Psoas muscle (tissue), 8 donors: ENCODE results near the gene SH3RF3. TPM values are rescaled to one million over a fixed set of nuclear protein-coding genes. Genes with fewer than 3 reads are reported as not detected.

ENCODE experiments used
- ATAC-seq, 4 donors: fragments of 200-7000 bp; cut with Tn5 transposase; one replicate each; pipeline ENCODE4 v1.9.1; 2020; ENCODE audit warnings: moderate library complexity in 3 of 4, mild to moderate bottlenecking in 2 of 4
- DNase-seq, 2 donors: peaks; one replicate each; pipeline ENCODE4 v3.0.0-alpha.2; 2020
- H3K27ac ChIP-seq: fragments of 200-600 bp; one replicate; pipeline ENCODE4 v1.8.0; 2022
- H3K27me3 ChIP-seq, 3 donors: fragments of 200-600 bp in 1 of 3; one replicate each; pipeline versions ENCODE4 v1.6.1 to v1.8.0; 2013 to 2022; ENCODE audit warnings: low read length in 2 of 3, mild to moderate bottlenecking in 2 of 3, moderate library complexity in 1 of 3; ENCODE audit not compliant: insufficient read depth in 3 of 3
- H3K36me3 ChIP-seq, 2 donors: fragments of 200-600 bp in 1 of 2; one replicate each; pipeline versions ENCODE4 v1.6.1 to v1.8.0; 2013 to 2022; ENCODE audit warnings: low read depth in 1 of 2, mild to moderate bottlenecking in 1 of 2, moderate library complexity in 1 of 2; ENCODE audit not compliant: insufficient read depth in 1 of 2
- H3K4me1 ChIP-seq: fragments of 200-600 bp; one replicate; pipeline ENCODE4 v1.8.0; 2022
- H3K4me3 ChIP-seq: fragments of 200-600 bp; one replicate; pipeline ENCODE4 v1.8.0; 2022; ENCODE audit warnings: mild to moderate bottlenecking
- H3K9me3 ChIP-seq: fragments of 200-600 bp; one replicate; pipeline ENCODE4 v1.8.0; 2022
- whole genome bisulfite sequencing, 3 donors: extraction: QIAGEN DNeasy Blood & Tissue Kit; methylation state at CpG; one replicate each; pipeline versions ENCODE4 v1.1.6 to v1.1.7; 2013; 5-methylcytosine and 5-hydroxymethylcytosine counted together
- intact Hi-C, 2 donors: fragments of 100-400 bp; cut with DNase I; formaldehyde crosslinking; loops; one replicate each; pipeline versions ENCODE4 v1.11.0 to v1.14.2; 2022
- polyA plus RNA-seq, 3 donors: library from polyadenylated mRNA; stranded (reverse); fragments of 200-250 nt; gene quantifications; one replicate each; pipeline ENCODE4 v1.2.3, GENCODE V29; 2013
- total RNA-seq, 4 donors: library from RNA; stranded (reverse); fragmentation: NEBNext Ultra II Directional in 2 of 4; extraction: Animal tissue kit (Norgen Biotek cat#: 25700) in 2 of 4; gene quantifications; one replicate each; pipeline versions ENCODE4 v1.2.1 to v1.2.4, GENCODE V29; 2021 to 2023
- TF ChIP-seq, protein P1 (sequence below): fragments of 200-600 bp; IDR thresholded peaks from one replicate; pipeline ENCODE4 v1.8.0; 2022; ENCODE audit warnings: antibody characterized with exemption
- donor health status: healthy with polysubstance abuse.
- donor health status: DM: no; HTN: no; CAD: no; lungs with moderate emphysema.
- donor health status: Bipolar disorder and iron deficiency.
- donor health status: healthy.
- donor health status: DM: yes; HTN: yes; CAD: no.
- donor health status: DM: no; HTN: no; CAD: no.
- donor health status: DM: no; HTN: no; CAD: no.
- donor health status: DM: yes; HTN: yes; CAD: no.

Gene SH3RF3
- total and polyA plus RNA-seq, 7 donors, result 4.6 to 27.0 (median 9.0) TPM

DNA sequence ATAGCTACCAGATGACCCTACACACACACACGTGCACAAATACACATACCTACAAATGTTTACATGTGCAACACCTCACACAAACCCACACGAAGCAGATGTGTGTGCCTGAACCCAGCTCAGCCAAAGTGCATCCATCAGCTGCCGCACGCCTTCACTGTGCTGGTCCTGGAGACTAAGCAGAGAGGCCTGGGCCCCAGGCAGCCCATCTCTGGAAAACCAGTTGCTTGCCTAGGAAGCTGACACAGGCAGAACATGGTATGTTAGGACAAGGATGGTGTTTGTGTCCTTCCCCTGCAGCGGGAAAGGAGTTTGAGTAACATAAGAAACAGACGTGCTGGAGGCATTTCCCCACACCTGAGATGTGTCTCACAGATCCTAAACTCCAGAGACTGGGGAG is 398.1 kb downstream of the SH3RF3 start:
- no peak overlapping the region for H3K4me3 ChIP-seq
- H3K36me3 ChIP-seq, result no peaks in the 10 kb centered on the region
- H3K9me3 ChIP-seq, result no peaks in the 10 kb centered on the region
- H3K27ac ChIP-seq, result no peak overlapping the region
- ATAC-seq, result no peak
- TF ChIP-seq, protein P1, sequence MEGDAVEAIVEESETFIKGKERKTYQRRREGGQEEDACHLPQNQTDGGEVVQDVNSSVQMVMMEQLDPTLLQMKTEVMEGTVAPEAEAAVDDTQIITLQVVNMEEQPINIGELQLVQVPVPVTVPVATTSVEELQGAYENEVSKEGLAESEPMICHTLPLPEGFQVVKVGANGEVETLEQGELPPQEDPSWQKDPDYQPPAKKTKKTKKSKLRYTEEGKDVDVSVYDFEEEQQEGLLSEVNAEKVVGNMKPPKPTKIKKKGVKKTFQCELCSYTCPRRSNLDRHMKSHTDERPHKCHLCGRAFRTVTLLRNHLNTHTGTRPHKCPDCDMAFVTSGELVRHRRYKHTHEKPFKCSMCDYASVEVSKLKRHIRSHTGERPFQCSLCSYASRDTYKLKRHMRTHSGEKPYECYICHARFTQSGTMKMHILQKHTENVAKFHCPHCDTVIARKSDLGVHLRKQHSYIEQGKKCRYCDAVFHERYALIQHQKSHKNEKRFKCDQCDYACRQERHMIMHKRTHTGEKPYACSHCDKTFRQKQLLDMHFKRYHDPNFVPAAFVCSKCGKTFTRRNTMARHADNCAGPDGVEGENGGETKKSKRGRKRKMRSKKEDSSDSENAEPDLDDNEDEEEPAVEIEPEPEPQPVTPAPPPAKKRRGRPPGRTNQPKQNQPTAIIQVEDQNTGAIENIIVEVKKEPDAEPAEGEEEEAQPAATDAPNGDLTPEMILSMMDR, result no peak
- intact Hi-C loops, result no loop called here
- WGBS, 3 donors, result 93 to 94% (median 93%) methylated on average over 6 of the region's 6 CpGs
- no peaks in the 10 kb centered on the region for H3K27me3 ChIP-seq
- DNase-seq, result no peak
- H3K4me1 ChIP-seq, result no peaks in the 10 kb centered on the region

- Histone ChIP-seq H3K9me3 (no peaks in the 10 kb centered on the region), H3K4me1 (no peaks in the 10 kb centered on the region), H3K27ac (no peak overlapping the region), H3K36me3 (no peaks in the 10 kb centered on the region), H3K4me3 (no peak overlapping the region), H3K27me3 (no peaks in the 10 kb centered on the region)
- intact Hi-C loops, result no loop called here
- no peak for DNase-seq
- no peak for ATAC-seq
- 89 to 98% (median 95%) methylated on average over 16 of the region's 16 CpGs for WGBS, 3 donors
- TF ChIP-seq, protein P1, result no peak
Measured at GRCh38 chr2:109527846-109528705, 399.1 kb downstream of the SH3RF3 start.

GRCh38 chr2:109528811-109529501 is 400.0 kb downstream of the SH3RF3 start:
- Histone ChIP-seq H3K9me3 (no peaks in the 10 kb centered on the region), H3K27ac (no peak overlapping the region), H3K4me1 (no peaks in the 10 kb centered on the region), H3K27me3 (no peaks in the 10 kb centered on the region), H3K36me3 (no peaks in the 10 kb centered on the region), H3K4me3 (no peak overlapping the region)
- WGBS, 3 donors, result 86 to 93% (median 91%) methylated on average over 21 of the region's 21 CpGs
- intact Hi-C loops, result no loop called here
- TF ChIP-seq, protein P1, result no peak
- ATAC-seq, result peak in 1 of 4 donors; percentile 20
- DNase-seq, result no peak

DNA sequence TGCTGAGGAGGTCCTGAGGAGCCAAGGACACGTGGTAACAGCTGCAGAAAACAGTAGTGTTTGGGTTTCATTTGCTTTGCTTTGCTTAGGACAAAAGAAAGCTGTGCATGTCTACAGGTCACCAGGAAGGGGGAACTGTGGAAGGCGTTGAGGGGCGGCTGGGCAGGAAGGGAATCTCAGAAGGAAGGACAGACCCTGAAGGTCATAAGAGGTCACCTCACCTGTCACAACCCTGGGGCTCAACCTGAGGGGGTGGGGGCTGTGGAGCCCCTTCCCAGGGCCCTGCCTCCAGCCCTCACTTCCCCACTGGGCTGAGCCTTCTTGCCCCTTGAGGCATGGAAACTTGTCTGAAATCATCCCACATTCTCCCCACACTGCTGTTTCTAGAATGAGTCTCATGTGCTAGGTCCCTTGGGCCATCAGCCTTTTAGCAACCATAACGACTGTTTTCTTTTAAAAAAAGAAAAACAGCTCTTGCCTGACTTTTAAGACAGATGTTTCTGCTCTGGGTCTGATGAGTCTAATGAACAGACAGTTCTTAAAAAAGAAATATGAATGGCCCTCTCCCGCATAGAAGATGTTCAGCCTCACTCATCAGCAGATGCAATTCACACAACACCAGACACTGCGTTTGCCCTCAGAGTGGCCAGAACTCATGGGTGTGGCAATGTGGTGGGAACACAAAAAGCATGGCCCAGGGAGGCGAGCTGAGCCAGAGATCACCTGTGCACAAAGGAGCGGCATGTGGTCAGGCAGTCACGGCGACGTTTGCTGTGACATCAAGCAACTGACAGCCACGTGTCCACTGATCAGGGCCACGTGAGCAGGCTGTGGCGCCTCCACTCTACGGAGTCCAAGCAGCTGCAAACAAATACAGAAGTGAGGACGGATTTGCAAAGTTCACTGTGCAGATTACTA is 400.8 kb downstream of the SH3RF3 start:
- Histone ChIP-seq H3K36me3 (no peaks in the 10 kb centered on the region), H3K27ac (no peak overlapping the region), H3K27me3 (no peaks in the 10 kb centered on the region), H3K9me3 (no peaks in the 10 kb centered on the region), H3K4me3 (no peak overlapping the region), H3K4me1 (no peaks in the 10 kb centered on the region)
- intact Hi-C loops, result no loop called here
- peak in 1 of 4 donors; percentile 23 for ATAC-seq
- DNase-seq, result no peak
- TF ChIP-seq, protein P1, result no peak
- WGBS, 3 donors, result 73 to 81% (median 75%) methylated on average over 16 of the region's 16 CpGs
